ENCODE data around the gene CCDC38. TPM values are rescaled to one million over a fixed set of nuclear protein-coding genes. Genes with fewer than 3 reads are reported as not detected.
A peak's percentile ranks its signal among the peaks of the same experiment; 100 is the strongest.

CCDC38 gene
- total RNA-seq, 1 donor from 2014 or later: not detected

- Mint-ChIP-seq H3K36me3 (ENCODE audit: unreplicated experiment) (no peaks in the 10 kb centered on the region), H3K4me3 (ENCODE audit: unreplicated experiment) (no peak overlapping the region), H3K27me3 (ENCODE audit: unreplicated experiment) (no peaks in the 10 kb centered on the region), H3K27ac (ENCODE audit: unreplicated experiment) (no peak overlapping the region), H3K4me1 (ENCODE audit: low read depth, unreplicated experiment) (no peaks in the 10 kb centered on the region), H3K9me3 (ENCODE audit: unreplicated experiment) (peaks cover 2% of the 10 kb centered on the region)
- TF ChIP-seq CTCF (IDR thresholded peaks at IDR 0.05; ENCODE audit: partially characterized antibody, unreplicated experiment): no peak
- DNase-seq: no peak
Measured at GRCh38 chr12:95836185-95836609, 106.2 kb downstream of the CCDC38 start.

- Mint-ChIP-seq H3K4me1 (ENCODE audit: low read depth, unreplicated experiment) (no peaks in the 10 kb centered on the region), H3K4me3 (ENCODE audit: unreplicated experiment) (no peak overlapping the region), H3K27me3 (ENCODE audit: unreplicated experiment) (no peaks in the 10 kb centered on the region), H3K36me3 (ENCODE audit: unreplicated experiment) (no peaks in the 10 kb centered on the region), H3K27ac (ENCODE audit: unreplicated experiment) (no peak overlapping the region), H3K9me3 (ENCODE audit: unreplicated experiment) (peaks cover 2% of the 10 kb centered on the region)
- DNase-seq: no peak
- no peak for TF ChIP-seq CTCF (IDR thresholded peaks at IDR 0.05; ENCODE audit: partially characterized antibody, unreplicated experiment)
Measured at GRCh38 chr12:95834572-95834971, 107.8 kb downstream of the CCDC38 start.

GRCh38 chr12:95830335-95831089 is 111.9 kb downstream of the CCDC38 start:
- no peaks in the 10 kb centered on the region for H3K9me3 Mint-ChIP-seq (ENCODE audit: unreplicated experiment)
- TF ChIP-seq CTCF (IDR thresholded peaks at IDR 0.05; ENCODE audit: partially characterized antibody, unreplicated experiment): no peak

GRCh38 chr12:95829395-95829794 is 113.0 kb downstream of the CCDC38 start:
- TF ChIP-seq CTCF (IDR thresholded peaks at IDR 0.05; ENCODE audit: partially characterized antibody, unreplicated experiment): no peak
- Mint-ChIP-seq H3K27me3 (ENCODE audit: unreplicated experiment) (peaks cover 2% of the 10 kb centered on the region), H3K27ac (ENCODE audit: unreplicated experiment) (no peak overlapping the region), H3K9me3 (ENCODE audit: unreplicated experiment) (no peaks in the 10 kb centered on the region), H3K4me1 (ENCODE audit: low read depth, unreplicated experiment) (no peaks in the 10 kb centered on the region), H3K4me3 (ENCODE audit: unreplicated experiment) (no peak overlapping the region), H3K36me3 (ENCODE audit: unreplicated experiment) (no peaks in the 10 kb centered on the region)
- DNase-seq: no peak

More at GRCh38 chr12:95830335-95831089, 111.9 kb downstream of the CCDC38 start:
- H3K36me3 Mint-ChIP-seq (ENCODE audit: unreplicated experiment): no peaks in the 10 kb centered on the region
- peaks cover 2% of the 10 kb centered on the region for H3K27me3 Mint-ChIP-seq (ENCODE audit: unreplicated experiment)
- DNase-seq: no peak
- H3K27ac Mint-ChIP-seq (ENCODE audit: unreplicated experiment): no peak overlapping the region
- H3K4me3 Mint-ChIP-seq (ENCODE audit: unreplicated experiment): no peak overlapping the region
- H3K4me1 Mint-ChIP-seq (ENCODE audit: low read depth, unreplicated experiment): no peaks in the 10 kb centered on the region

- TF ChIP-seq CTCF (IDR thresholded peaks at IDR 0.05; ENCODE audit: partially characterized antibody, unreplicated experiment): peak; percentile 36
- H3K4me1 Mint-ChIP-seq (ENCODE audit: low read depth, unreplicated experiment): no peaks in the 10 kb centered on the region
- no peak overlapping the region for H3K27ac Mint-ChIP-seq (ENCODE audit: unreplicated experiment)
- no peaks in the 10 kb centered on the region for H3K36me3 Mint-ChIP-seq (ENCODE audit: unreplicated experiment)
- H3K27me3 Mint-ChIP-seq (ENCODE audit: unreplicated experiment): no peaks in the 10 kb centered on the region
- peak; percentile 24 for DNase-seq
- no peak overlapping the region for H3K4me3 Mint-ChIP-seq (ENCODE audit: unreplicated experiment)
- no peaks in the 10 kb centered on the region for H3K9me3 Mint-ChIP-seq (ENCODE audit: unreplicated experiment)
Measured at GRCh38 chr12:95820096-95820703, 122.2 kb downstream of the CCDC38 start.

Measured in glutamatergic neuron (in vitro differentiated cells).